GM18861 (cell line): Measurements from ENCODE around the gene SETBP1.

ENCODE experiments used
- ATAC-seq: cut with Tn5 transposase; IDR thresholded peaks from one replicate; pipeline ENCODE4 v1.9.1; 2021; ENCODE audit not compliant: unreplicated experiment

Gene SETBP1

DNA sequence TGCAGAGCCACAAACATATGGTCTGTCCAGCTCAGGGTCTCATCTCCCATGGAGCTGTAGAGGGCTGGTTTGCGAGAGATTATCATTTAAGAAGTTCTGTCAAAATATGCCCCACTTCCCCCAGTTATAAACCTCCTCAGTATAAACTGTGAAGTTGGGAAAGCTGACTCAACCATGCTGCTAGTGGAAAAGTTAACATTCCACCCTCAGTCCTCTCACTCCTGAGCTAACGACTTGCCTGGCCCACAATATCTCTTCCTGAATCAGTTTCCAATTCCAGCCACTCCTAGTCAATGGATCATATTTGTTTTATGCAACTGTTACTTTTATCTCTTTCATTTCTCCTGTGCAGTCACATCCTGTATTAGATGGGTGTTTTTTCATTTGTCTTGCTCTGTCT, 326.2 kb downstream of the SETBP1 start:
- ATAC-seq: no peak

DNA sequence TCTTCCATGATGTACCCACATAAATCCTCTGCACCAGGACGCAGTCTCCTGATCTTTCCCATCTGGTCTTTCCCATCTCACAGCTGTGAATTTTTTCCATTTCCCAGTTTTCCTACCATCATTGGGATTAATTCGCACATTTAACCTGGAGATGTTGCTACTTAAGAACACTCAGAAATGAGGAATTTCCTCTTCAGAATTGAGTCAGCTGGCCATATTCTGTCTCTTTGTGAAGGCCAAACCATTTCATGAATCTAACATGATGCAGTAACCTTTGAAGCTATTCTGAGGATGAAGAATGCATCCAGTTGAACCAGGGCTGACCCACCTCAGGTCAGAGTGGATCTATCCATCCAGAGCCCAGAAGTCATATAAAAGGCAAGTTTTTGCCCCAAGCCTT, 326.8 kb downstream of the SETBP1 start:
- no peak for ATAC-seq

DNA sequence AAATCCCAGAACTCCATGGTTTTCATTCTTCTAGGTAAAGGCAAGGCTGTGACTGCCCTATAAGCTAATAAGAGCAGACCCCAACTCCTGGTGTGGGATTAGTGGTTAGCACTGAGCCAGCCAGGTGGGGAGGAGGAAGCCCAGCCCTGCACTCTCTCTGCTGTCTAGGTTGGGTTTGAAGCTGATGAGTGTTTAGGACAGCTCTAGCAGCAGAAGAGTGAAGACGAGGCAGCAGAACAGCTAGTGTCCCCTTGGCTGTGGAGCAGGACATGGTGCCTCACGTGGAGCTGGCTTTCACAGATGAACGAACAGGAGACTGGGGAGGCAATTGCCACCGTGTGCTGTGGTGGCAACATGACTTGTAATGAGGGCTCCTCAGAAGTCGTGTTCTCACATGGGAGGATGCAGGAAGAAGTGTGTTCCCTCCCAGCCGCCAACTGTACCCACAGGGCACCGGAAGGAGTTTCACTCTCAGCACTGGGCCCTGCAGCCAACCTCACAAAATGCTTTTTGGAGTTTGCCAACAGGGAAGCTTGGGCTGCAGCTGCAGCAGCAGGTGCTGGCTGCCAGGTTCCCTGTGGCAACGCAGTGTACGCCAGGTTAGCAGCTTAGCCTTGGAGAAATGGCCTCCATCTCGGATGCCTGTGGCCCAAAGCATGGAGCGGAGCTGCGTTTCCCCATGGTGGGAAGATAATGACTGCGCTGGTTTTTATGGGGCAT, 328.2 kb downstream of the SETBP1 start:
- ATAC-seq: no peak

- no peak for ATAC-seq
Observed at GRCh38 chr18:45009756-45010155, 329.1 kb downstream of the SETBP1 start.

- no peak for ATAC-seq
Observed at GRCh38 chr18:45012286-45012685, 331.6 kb downstream of the SETBP1 start.

DNA sequence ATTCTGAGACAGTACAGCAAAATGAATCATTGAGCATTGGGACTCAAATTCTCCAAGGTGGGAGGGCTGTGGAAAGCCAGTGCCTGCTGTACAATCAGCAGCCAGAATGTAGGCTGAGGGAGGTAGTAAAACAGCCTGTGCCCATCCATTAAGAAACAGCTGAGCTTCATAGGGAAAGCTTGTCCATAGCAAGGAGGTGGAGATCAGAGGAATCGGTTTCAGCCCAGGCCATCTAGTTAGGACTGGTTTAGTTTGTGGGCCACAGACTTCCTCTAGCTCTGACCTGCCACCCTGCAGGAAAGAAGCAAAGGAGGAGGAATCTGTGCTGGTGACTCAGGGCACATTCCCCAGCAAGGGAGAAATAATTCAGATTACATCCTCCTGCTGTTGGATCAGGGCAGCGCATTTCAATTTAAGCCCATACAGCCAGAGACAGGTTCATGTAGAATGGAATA, 333.4 kb downstream of the SETBP1 start:
- no peak for ATAC-seq

DNA sequence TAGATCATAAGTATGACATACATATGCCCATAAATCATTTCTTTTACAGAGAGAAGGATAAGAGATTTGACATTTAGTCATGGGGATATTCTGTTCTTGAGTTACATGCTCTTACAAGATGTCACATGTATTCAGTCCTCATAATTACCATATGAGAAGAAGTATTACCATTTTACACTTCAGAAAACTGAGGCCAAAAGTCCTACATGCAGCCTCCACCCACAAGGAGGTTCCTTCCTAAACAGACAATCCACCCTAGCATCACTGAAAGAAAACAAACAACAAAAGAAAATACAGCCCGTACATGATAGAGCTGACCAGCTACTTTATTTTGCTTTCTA, 335.1 kb downstream of the SETBP1 start:
- no peak for ATAC-seq

DNA sequence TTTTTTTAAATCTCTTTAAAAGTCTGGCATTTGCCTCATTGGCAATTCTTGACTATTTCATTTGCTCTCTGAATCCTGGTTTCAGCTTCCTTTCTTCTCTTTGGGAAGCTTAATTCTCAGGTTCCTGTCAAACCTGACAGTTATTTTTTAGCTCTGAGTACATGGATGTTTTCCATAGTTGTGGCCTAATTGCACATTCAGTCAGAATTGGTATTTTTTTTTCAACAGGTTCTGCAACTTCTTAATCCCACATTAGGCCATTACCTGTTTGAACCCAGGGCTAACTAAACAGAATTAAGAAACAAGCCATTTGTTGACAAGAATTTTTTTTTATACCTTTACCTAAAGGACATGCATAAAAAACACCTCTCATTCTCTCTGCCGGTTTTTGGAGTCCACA, 338.8 kb downstream of the SETBP1 start:
- no peak for ATAC-seq

DNA sequence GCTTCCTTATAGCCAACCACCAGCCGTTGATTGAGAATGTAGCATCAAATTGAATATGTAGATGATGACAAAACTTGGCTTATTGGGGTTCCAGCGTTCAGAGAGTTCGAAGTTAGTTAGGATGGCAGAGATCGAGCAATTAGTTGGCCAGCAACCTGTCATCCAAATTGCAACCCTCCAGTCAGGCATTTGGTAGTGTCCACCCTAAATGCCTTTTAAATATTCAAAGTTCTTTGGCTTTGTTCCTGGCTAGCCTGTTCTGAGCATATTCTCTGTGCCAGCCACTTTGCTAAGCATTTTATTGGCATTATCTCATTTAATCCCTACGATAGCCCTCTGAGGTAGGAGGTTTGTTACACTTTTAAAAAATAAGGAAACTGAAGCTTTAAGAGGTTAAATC, 342.8 kb downstream of the SETBP1 start:
- ATAC-seq: no peak

- no peak for ATAC-seq
Observed at GRCh38 chr18:45024357-45025088, 343.8 kb downstream of the SETBP1 start.

- ATAC-seq: no peak
Observed at GRCh38 chr18:45025089-45025450, 344.4 kb downstream of the SETBP1 start.

DNA sequence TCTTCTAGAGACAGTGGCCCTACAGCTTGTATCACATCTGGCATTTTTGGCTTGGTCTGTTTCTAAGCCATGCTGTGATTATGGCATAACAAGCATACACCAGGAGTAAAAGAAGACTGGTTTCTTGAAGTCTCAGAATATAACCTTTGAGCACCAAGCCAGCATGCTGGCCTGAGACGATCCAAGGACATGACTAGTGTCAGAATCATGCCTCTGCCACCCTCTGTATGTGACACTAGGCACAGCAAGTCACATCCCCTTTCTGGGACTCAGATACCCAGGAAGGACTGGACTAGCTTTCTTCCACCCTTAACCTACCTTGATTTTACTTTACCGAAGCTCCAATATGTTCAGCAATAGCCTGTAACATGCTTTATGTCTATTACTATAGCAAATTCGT, 345.5 kb downstream of the SETBP1 start:
- no peak for ATAC-seq

- no peak for ATAC-seq
Observed at GRCh38 chr18:45034179-45034578, 353.5 kb downstream of the SETBP1 start.

DNA sequence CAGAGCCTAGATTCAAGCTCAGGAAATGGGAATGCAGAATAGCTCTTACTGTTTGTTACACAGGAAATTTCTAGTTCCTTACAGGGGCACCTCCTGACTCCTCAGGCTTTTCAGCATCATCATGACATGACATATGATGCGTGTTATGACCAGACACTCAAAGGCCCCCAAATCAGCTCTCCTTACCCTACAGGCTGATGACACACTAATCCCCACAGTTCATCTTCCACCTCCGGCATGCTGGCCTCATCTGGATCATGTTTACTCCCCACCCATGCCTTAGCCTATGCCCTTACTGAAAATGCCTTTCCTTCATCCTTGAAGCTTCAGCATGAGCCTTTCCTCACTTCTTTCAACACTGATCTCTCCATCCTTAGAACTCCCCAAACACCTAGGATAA, 356.9 kb downstream of the SETBP1 start:
- ATAC-seq: no peak

DNA sequence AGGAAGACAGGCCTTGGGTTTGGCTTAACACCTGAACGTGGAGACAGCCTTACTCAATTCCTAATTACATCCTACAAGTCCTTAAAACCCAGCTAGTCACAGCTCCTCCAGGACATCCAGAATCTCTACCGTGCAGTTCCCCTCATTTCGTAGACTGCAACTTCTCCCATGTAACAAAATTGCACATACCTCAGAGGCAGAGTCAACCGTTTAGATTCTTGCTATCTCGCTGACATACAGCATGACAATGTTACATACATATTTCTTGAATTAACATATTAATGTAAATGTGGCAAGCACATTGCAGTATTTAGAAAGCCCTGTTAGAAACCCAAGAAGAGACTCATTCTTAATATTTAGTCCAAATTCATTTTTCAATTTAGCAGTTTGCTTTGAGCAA, 358.7 kb downstream of the SETBP1 start:
- ATAC-seq: no peak

DNA sequence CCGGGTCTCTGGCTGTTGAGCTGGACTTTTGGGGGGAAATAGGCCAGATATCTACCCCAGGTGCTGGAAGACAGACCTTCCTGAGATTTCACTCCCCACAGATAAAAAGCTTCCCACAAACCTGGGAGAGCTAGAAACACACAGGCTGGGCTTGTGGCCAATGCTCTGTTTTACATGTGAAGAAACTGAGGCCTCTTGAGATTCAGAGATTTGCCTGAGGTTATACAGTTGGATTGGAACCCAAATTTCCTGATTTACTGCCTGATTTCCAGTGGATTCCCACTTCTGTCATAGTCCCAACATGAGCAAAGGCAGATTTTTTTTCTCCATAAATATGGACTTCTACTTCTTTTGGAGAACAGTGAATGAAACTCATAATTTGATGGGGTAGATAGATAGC, 360.2 kb downstream of the SETBP1 start:
- ATAC-seq: no peak

DNA sequence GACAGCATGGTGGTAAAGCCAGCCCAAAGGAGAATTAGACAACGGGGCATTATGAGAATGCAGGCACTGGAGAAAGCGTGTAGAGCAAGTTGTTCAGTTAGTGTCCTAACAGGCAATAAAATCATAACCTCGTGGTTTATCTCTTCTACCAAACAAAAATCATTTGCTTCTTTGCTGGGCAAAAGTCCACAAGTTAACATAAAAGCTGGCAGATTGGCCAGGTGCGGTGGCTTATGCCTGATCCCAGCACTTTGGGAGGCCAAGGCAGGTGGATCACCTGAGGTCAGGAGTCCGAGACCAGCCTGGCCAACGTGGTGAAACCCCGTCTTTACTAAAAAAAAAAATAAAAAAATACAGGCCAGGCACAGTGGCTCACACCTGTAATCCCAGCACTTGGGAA, 364.1 kb downstream of the SETBP1 start:
- ATAC-seq: no peak

DNA sequence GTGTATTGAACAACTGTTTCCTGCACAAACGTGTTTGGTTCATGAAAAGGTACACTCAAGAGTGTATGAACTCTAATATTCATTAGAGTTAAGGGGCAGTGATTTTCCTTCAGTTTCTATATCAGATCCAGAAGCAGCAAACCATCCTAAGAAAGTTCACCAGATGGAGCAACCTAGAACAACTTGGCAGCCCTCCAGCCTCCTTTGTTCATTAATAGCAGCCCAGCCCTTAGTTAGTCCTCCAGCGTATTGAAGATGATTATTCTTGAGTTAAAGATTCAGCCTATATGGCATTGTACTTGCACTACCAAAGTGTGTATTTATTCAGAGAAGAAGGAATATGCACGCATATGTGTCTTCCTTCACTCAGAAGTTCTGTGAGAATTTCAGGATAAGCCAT, 365.5 kb downstream of the SETBP1 start:
- ATAC-seq: no peak

DNA sequence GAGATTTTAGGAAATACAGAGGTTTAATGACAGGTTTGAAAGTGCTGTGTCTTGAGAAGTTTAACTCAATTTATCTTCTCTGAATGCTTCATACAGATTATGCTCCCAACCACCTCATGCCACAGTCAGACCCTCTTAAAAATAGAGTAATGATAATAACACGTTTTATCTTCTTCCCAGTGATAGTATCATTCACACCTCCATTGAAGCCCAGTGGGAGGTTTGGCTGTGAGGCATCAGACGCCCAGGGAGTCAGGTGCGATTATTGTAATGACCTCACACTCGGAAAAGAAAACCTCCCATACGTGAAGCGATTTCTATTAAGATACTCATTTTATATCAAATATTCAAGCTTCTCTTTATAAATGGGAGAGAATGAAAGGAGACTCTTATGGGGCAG, 366.3 kb downstream of the SETBP1 start:
- no peak for ATAC-seq

DNA sequence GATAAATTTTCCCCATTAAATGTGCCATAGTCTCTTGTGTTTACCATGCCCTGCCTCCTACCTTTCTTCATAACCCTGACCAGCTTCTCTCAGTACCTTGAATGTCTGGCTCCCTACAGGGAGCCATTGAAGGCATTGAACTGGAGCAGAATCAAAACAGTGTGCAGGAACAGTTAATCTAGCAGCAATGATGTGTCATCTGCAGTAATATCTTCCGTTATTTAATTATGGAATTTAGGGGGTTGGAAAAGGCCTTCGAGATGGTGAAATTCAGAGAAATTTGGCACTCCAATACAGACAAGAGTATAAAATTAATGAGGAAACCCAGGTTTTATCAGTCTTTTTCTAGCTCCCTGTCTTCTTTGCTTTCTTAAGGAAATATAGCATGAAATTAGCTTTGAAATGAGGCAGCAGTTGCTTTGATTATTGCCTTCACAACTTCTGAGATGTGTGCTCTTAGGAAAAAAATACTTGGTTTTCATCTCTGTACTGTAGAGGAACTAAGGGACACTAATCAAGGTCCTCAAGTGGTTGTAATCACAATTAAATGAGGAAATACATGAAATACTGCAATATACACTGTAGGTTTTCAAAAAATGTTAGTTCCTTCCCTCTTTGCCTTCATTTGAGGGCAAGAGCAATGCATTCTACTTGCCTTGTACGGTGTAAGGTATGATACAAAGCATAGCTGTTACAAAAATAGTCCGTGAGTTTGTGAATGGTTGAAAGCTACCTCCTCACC, 369.1 kb downstream of the SETBP1 start:
- ATAC-seq: no peak

- no peak for ATAC-seq
Observed at GRCh38 chr18:45050712-45051601, 370.3 kb downstream of the SETBP1 start.
